Heart right ventricle (tissue), 16 donors: ENCODE data around the gene ABHD16A. TPM values are rescaled to one million over a fixed set of nuclear protein-coding genes. Genes with fewer than 3 reads are reported as not detected.

Source experiments
- ATAC-seq, 8 donors: fragments of 200-7000 bp; cut with Tn5 transposase; one replicate each; pipeline ENCODE4 v1.9.1; 2020; ENCODE audit warnings: mild to moderate bottlenecking in 8 of 8, moderate library complexity in 8 of 8, moderate number of reproducible peaks in 1 of 8
- DNase-seq, 2 donors: peaks; one replicate each; pipeline ENCODE4 v3.0.0-alpha.2; 2020
- H3K27ac ChIP-seq, 10 donors: fragments of 200-600 bp; sonication (generic) in 2 of 10; one replicate each; pipeline versions ENCODE4 v1.5.0 to v1.8.0; 2020 to 2022; ENCODE audit warnings: mild to moderate bottlenecking in 3 of 10
- H3K27me3 ChIP-seq, 7 donors: fragments of 200-600 bp; one replicate each; pipeline ENCODE4 v1.8.0; 2021 to 2022; ENCODE audit warnings: mild to moderate bottlenecking in 2 of 7
- H3K36me3 ChIP-seq, 9 donors: fragments of 200-600 bp; sonication (generic) in 1 of 9; one replicate each; pipeline versions ENCODE4 v1.5.0 to v1.8.0; 2020 to 2022; ENCODE audit warnings: mild to moderate bottlenecking in 2 of 9
- H3K4me1 ChIP-seq, 9 donors: fragments of 200-600 bp; sonication (generic) in 1 of 9; one replicate each; pipeline versions ENCODE4 v1.5.0 to v1.8.0; 2020 to 2022; ENCODE audit warnings: mild to moderate bottlenecking in 4 of 9
- H3K4me3 ChIP-seq, 10 donors: fragments of 200-600 bp; sonication (generic) in 2 of 10; one replicate each; pipeline versions ENCODE4 v1.5.0 to v1.8.0; 2020 to 2022; ENCODE audit warnings: mild to moderate bottlenecking in 7 of 10, moderate library complexity in 2 of 10
- H3K9me3 ChIP-seq, 11 donors: fragments of 200-600 bp in 10 of 11; sonication (generic) in 2 of 11; one replicate each; pipeline versions ENCODE4 v1.5.0 to v1.8.0; 2013 to 2022; ENCODE audit warnings: mild to moderate bottlenecking in 2 of 11, control low read depth in 1 of 11, moderate library complexity in 1 of 11
- CTCF ChIP-seq, 9 donors: fragments of 200-600 bp; sonication (generic) in 2 of 9; IDR thresholded peaks; one replicate each; pipeline versions ENCODE4 v1.5.0 to v1.8.0; 2021 to 2022; ENCODE audit warnings: antibody characterized with exemption in 9 of 9, mild to moderate bottlenecking in 5 of 9, moderate library complexity in 1 of 9
- WGBS, 2 donors: extraction: QIAGEN DNeasy Blood & Tissue Kit; methylation state at CpG; one replicate each; pipeline ENCODE4 v1.1.7; 2013; ENCODE audit warnings: inconsistent platforms in 1 of 2; 5-methylcytosine and 5-hydroxymethylcytosine counted together
- intact Hi-C, 10 donors: fragments of 100-400 bp; cut with DNase I; formaldehyde crosslinking; loops; one replicate each; pipeline versions ENCODE4 v1.11.1 to v1.14.2; 2022
- polyA plus RNA-seq, 2 donors: library from polyadenylated mRNA; stranded (reverse); fragments of 200-250 nt; gene quantifications; one replicate each; pipeline ENCODE4 v1.2.3, GENCODE V29; 2013
- total RNA-seq, 10 donors: library from RNA; stranded (reverse); fragmentation: NEBNext Ultra II Directional in 3 of 10; extraction: Animal tissue kit (Norgen Biotek cat#: 25700) in 3 of 10; gene quantifications; one replicate each; pipeline versions ENCODE4 v1.2.1 to v1.2.4, GENCODE V29; 2021 to 2023
- donor health status: Arrhythmogenic right ventricular cardiomyopathy.
- donor health status: ischemic (EF 13 %, LVEDD 7.1; RV severe dilation, severe dysfunction).
- donor health status: healthy with polysubstance abuse.
- donor health status: DM: no; HTN: yes; CAD: no.
- donor health status: DM: no; HTN: no; CAD: no.
- donor health status: ischemic (EF 25% LVEDD 6.9; RV normal size, moderate dysfunction).
- donor health status: ischemic (EF 25% LVEDD 5.7; RV mildly dilated, moderate dysfunction).
- donor health status: healthy.
- donor health status: DM: yes; HTN: yes; CAD: no.
- donor health status: Ischemic cardiomyopathy.
- donor health status: ischemic (EF 35%, LVEDD 5.7; RV mildly dilated, moderate dysfunction).
- donor health status: nonischemic (EF 11% LVEDD 7.7; RV severe dilation, severe dysfunction).
- donor health status: DM: yes; HTN: yes; CAD: no.
- donor health status: PGD.
- donor health status: ischemic (EF 29% LVEDD 5.4; RV normal size, mild dysfunction).
- donor health status: nonischemic (EF 23%, LVEDD 6.1; RV moderate dilation, normal function).

ABHD16A gene
- total and polyA plus RNA-seq, 12 donors = 24.3 to 45.2 (median 28.7) TPM

- Histone ChIP-seq H3K27ac (peak overlapping the region in 9 of 10 donors; percentile 93 to 97 (median 94)), H3K36me3 (peaks cover 0 to 64% (median 35%) of the 10 kb centered on the region in 9 donors), H3K27me3 (no peaks in the 10 kb centered on the region), H3K4me3 (peak overlapping the region; percentile 66 to 95 (median 78)), H3K9me3 (no peaks in the 10 kb centered on the region), H3K4me1 (peaks cover 10 to 67% (median 40%) of the 10 kb centered on the region in 9 donors)
- 68 to 77% methylated on average over 41 of the region's 41 CpGs for WGBS, 2 donors
- no peak for TF ChIP-seq CTCF (IDR thresholded peaks at IDR 0.05)
- DNase-seq = peak in 1 of 2 donors; percentile 32
- no peak for ATAC-seq
- intact Hi-C loops = loop anchor here in 6 of 10 donors (5.0 kb wide), 4 partner anchors 39 to 104 kb away; partner anchors contain the start of genes LY6G5C (in 1 of the 6) and VARS1 (in 1 of the 6)
Observed at GRCh38 chr6:31727717-31728671, 24.9 kb upstream of the ABHD16A start.

GRCh38 chr6:31727034-31727716 lies 24.1 kb upstream of the ABHD16A start:
- WGBS, 2 donors = 76 to 80% methylated on average over 7 of the region's 7 CpGs
- Histone ChIP-seq H3K4me3 (peak overlapping the region in 2 of 10 donors; percentile 78 to 79), H3K4me1 (peaks cover 10 to 59% (median 38%) of the 10 kb centered on the region in 9 donors), H3K36me3 (peaks cover 0 to 56% (median 26%) of the 10 kb centered on the region in 9 donors), H3K27ac (peak overlapping the region in 8 of 10 donors; percentile 31 to 97 (median 93)), H3K27me3 (no peaks in the 10 kb centered on the region), H3K9me3 (no peaks in the 10 kb centered on the region)
- no peak for ATAC-seq
- DNase-seq = peak in 1 of 2 donors; percentile 34
- no peak for TF ChIP-seq CTCF (IDR thresholded peaks at IDR 0.05)
- intact Hi-C loops = loop anchor here in 6 of 10 donors (5.0 kb wide), 4 partner anchors 40 to 105 kb away; partner anchors contain the start of genes LY6G5C (in 1 of the 6) and VARS1 (in 1 of the 6)

- no peaks in the 10 kb centered on the region for H3K9me3 ChIP-seq
- 84 to 91% methylated on average over 12 of the region's 12 CpGs for WGBS, 2 donors
- peaks cover 9 to 44% (median 23%) of the 10 kb centered on the region in 9 donors for H3K4me1 ChIP-seq
- H3K27me3 ChIP-seq = no peaks in the 10 kb centered on the region
- H3K36me3 ChIP-seq = peaks cover 0 to 41% (median 17%) of the 10 kb centered on the region in 9 donors
- H3K4me3 ChIP-seq = no peak overlapping the region
- intact Hi-C loops = loop anchor here in 6 of 10 donors (5.0 kb wide), 4 partner anchors 42 to 107 kb away; partner anchors contain the start of genes LY6G5C (in 1 of the 6) and VARS1 (in 1 of the 6)
- no peak for ATAC-seq
- no peak for TF ChIP-seq CTCF (IDR thresholded peaks at IDR 0.05)
- no peak for DNase-seq
- H3K27ac ChIP-seq = peak overlapping the region in 2 of 10 donors; percentile 19 to 94
Observed at GRCh38 chr6:31725502-31726350, 22.6 kb upstream of the ABHD16A start.
